Epithelial cell of prostate (primary cell): Measurements from ENCODE around the gene MUC6.
"Not testable (repeated sequence)": the region's sequence is repeated elsewhere in the genome, so short reads cannot be mapped to it uniquely, and the experiment has no call there.

Experiments used
- DNase-seq: peaks from one replicate; pipeline ENCODE4 v3.0.0-alpha.2; 2011; ENCODE audit warnings: low read depth, low spot score
- H3K27ac ChIP-seq: fragments of 450-650 bp; 2 replicates; pipeline ENCODE4 v1.5.1; 2017; ENCODE audit warnings: mild to moderate bottlenecking

Gene MUC6

DNA sequence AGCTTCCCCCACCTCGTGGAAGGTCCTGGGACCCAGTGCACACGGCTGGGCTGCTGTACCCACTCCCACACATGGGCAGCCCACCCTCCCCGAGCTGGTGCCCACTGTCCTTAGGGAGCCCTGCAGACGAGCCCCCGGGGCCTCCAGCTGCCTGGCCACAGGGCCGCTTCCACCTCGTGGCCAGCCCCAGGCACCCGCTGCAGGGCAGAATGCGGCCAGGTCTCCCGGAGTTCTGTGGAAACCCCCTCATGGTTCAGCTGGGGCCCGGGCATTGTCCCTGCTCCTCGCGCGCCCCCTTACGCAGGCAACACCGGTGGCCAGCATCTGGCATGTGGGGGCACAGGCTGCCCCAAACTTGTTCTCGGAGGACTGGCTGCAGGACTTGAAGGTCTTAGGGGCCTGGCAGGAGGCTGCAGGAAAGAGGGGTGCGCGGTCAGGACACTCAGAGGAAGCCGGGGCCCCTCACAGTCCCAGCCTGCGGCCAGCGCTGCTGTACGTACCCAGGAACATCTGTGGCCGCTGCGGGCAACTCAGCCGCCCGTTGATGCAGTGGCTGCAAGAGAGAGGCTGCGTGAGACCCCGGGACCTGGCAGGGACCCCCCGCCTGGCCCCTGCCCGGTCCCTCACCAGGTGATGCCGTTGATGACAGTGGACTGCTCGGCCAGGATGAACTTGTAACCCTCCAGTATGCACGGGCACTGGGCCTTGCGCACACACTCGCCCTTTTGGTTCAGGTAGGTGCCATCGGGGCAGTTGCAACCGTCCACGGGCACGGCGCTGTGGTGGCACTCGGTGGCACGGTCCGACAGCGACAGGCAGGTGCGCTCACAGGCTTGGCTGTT, 9.7 kb downstream of the MUC6 start:
- H3K27ac ChIP-seq: no peak overlapping the region
- DNase-seq: no peak

DNA sequence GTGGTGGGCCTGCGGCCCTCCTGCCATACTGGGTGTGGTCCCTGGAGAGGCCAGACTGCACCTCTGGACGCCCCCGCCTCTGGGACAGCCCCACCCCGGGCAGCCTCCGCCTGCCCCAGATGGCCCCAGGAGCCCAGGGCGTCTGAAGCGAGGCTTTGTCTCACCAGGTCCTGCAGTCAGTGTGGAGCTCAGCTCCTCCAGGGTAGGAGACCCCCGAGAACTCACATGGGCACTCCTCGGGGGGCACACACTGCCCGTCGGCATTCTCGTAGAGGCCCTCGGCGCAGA, 10.4 kb downstream of the MUC6 start:
- no peak for DNase-seq
- no peak overlapping the region for H3K27ac ChIP-seq

DNA sequence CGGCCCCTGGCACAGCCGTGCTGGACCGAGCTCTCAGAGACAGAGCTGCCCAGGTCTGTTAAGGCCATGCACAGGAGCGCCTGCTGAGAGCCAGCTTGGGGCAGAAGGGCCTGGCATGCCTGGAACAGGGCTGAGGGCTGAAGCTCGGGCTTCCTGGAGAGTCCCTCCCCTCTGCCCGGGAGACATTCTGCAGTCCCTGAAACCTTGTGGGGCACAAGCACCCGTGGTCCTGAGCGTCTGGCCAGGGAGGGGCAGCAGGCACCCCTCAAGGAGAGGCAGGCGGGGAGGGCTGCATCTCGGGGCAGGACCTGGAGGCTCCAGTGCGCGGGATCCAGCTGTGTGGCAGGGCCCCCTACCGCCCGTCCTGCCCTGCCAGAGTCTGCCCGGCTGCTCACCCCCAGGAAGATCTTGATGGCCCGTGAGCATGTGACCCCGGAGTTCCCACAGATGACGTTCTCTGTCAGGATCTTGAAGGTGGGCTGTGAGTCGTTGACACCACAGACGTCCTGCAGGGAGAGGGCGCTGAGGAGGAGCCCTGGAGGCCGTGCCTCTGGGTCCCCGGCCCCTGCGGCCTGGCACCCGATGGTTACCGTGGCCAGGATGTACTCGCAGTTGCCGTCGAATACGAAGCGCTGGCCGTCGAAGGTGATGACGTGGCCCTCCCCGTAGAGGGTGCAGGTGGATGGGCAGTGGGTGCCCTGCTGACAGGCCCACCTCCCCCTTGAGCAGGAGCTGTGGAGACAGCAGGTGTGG, 10.9 kb downstream of the MUC6 start:
- no peak for DNase-seq

DNA sequence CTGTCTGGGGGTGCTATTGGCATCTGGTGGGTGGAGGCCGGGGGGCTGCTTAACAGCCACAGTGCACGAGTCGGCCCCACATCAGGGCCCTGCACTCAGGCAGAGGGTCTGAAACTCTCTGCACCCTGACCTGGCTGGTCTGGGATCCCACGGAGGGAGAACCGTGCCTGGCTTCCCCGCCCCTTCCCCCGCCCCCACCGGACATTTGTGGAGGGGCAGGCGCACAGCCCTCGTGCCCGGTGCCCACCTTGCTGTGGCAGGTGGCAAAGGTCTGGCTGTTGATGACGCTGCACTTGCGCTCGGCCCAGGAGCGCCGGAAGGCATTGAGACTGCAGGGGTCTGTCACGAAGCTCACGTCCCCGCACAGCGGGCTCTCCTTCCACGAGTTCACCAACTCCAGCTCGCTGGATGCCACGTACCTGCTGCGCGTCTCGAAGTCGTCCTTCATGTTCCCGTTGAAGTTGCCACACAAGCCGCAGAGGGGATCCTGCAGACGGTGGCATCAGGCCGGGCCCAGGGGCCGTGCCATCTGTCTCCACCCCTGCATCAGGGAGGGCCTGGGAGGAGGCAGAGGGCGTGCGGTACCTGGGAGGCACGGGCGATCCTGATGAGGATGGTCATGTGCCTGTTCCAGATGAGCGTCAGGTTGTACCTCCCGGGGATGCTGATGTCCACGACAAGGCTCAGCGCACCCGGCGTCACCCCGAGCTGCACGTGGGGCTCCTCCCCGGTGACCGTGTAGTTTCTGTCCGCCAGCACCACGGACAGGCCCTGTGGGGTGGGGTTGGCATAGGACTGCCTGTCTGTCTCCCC, 11.7 kb downstream of the MUC6 start:
- DNase-seq: no peak
- H3K27ac ChIP-seq: no peak overlapping the region

More for the DNA sequence above, 10.9 kb downstream of the MUC6 start:
- H3K27ac ChIP-seq: no peak overlapping the region

DNA sequence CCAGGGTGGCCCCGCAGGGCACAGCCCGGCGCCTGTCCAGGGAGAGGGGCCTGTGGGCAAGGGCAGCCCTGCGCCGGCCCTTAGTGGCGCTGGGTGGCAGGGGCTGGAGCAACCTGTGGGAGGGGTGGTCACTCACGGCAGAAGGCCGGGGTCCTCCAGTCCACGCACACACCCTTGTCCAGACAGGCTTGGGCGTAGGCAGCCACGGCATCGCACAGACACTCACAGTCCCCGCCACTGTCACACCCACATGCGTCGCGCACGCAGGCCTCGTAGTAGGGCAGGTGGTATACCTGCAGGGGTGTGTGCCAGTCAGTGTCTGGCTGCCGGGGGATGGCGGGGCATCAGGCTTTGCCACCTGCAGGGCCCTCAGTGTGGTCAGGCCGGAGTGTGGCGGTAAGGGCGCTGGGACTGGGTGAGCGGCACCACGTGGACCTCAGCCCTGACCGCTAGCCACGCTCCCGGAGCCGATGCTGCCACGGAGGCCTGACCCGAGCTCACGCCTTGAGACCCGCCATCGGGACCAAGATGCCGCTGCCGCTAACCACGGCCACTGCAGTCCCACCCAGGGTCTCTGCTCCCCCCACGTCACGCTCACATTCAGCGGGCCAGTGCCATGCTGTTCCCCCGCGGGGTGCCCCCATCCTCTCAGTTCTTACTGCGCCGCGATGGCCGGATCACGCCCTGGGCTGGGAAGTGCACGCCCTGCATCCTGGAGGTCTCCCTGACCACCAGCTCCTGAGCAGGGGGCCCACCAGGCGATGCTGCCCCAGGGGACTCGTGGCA, 12.5 kb downstream of the MUC6 start:
- DNase-seq: no peak
- no peak overlapping the region for H3K27ac ChIP-seq

DNA sequence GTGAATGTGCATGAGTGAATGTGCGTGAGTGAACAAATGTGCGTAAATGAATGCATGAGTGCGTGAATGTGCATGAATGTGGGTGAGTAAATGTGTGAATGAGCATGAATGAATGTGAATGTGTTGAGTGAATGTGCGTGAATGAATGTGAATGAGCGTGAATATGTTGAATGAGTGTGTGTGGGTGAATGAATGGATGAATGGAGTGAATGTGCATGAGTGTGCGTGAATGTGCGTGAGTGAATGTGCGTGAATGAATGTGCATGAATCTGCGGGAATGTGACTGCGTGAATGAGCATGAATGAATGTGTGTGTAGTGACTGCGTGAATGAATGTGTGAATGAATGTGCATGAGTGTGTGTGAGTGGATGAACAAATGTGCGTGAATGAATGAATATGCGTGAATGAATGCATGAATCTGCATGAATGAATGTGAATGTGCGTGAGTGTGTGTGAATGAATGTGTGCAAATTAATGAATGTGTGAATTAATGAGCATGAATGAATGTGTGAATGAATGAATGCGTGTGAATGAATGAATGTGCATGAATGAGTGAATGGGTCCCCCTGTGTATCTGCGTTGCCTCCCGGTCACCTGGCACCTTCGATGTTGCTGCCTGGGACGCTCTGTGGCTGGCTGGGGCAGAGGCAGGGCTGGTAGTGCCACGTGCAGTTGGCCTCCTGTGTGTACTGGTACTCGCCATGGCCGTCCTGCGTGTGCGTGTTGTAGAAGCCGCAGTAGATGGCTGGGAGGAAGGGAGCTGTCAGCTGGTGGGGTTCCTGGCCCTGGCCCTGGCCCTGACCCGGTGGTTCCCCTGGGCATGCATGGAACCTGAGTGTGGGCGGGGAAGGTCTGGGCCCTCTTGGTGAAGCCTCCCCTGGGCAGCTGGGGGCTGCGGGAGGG, 13.4 kb downstream of the MUC6 start:
- no peak overlapping the region for H3K27ac ChIP-seq
- DNase-seq: no peak

DNA sequence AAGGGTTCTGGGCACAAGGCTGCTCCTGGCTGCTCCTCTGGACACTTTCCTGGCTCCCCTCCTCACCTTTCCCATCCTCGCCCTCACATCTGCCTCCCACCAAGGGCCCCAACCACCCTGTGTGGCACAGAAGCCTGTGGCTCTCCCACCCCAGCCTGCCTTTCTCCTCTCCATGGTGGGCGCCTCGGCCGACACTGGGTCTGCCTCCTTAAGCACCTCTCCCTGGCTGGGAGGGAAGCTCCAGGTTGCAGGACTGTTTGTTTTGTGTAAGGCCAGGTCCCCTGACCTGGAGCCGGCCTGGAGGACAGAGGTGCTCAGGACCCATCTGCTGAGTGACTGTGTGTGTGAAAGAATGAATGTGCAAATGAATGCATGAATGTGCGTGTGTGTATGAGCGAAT, 14.1 kb downstream of the MUC6 start:
- DNase-seq: no peak
- no peak overlapping the region for H3K27ac ChIP-seq

DNA sequence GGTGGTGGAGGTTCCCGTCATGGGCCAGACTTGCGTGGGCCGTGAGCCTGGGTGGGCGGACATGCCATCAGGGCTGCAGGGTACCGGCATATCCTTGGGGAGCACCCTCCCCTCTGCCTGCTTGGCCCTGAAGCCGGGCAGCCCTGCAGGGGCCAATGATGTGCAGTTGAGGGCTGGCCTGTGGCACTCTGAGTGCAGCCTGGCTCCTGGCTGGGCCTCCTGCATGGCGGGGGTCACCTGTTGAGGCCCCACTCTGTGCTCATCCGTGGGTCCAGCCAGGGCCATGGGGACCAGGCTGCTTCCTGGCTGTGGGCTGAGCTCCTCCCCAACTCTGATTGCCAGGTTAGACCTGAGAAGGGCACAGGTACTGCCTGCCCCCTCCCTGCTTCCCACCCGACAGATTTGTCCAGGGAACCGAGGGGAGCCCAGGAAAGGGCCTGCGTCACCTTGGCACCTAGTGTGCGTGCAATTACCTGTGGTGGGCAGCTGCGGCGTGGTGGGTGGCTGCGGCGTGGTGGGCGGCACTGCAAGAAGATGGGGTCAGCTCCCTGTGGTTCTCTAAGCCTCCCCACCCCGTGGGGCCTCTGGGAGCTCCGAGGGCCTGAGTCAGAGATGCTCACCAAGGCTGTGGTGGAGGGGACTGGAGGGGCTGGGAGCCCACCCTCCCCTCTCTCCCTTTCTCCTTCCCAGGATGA, 16.2 kb downstream of the MUC6 start:
- DNase-seq: no peak

DNA sequence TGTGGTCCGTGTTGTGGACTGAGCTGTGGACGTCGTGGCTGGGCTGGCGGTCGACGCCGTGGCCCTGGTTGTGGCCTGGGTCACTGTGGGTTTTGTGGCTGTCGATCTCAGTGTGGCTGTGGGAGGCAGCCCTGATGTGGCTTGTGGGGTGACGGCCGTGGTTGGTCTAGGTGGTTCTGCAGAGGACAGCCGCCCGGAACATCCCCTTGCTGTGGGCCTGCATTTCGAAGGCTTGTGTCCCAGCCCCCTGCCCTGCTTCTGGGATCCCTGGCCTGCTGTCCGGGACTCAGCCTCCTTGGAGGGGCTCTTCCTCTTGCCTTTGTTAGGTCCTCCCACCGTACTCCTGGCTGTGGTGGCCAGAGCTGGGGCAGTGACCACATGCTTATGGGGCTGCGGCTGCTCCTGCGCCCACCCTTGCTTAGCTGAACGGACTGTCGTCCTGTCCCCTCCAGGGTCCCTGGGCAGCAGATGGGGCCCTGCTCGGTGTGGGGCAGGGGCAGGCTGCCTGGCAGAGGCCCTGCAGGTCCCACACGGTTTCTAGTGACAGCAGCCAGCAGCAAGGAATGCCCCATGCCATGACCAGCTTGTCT, 17.1 kb downstream of the MUC6 start:
- no peak overlapping the region for H3K27ac ChIP-seq
- no peak for DNase-seq

More for the DNA sequence above, 16.2 kb downstream of the MUC6 start:
- no peak overlapping the region for H3K27ac ChIP-seq

DNA sequence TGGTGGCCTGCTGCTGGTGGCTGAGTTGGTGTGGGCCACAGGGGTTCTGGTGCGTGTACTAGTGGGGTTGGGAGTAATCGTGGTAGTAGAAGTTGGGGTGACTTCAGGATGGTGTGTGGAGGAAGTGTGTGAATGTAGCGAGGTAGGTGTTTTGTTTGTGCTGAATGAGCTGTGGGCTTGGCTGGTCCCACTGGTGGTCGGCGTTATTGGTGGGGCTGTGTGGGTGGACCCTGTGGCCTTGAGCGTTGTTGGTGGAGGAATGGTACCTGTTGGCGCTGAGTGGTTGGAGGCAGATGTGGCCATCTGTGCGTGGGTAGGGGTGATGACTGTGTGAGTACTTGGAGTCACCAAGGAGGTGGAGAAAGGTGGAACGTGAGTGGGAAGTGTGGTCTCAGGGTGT, 18.4 kb downstream of the MUC6 start:
- H3K27ac ChIP-seq: no peak overlapping the region
- DNase-seq: no peak

DNA sequence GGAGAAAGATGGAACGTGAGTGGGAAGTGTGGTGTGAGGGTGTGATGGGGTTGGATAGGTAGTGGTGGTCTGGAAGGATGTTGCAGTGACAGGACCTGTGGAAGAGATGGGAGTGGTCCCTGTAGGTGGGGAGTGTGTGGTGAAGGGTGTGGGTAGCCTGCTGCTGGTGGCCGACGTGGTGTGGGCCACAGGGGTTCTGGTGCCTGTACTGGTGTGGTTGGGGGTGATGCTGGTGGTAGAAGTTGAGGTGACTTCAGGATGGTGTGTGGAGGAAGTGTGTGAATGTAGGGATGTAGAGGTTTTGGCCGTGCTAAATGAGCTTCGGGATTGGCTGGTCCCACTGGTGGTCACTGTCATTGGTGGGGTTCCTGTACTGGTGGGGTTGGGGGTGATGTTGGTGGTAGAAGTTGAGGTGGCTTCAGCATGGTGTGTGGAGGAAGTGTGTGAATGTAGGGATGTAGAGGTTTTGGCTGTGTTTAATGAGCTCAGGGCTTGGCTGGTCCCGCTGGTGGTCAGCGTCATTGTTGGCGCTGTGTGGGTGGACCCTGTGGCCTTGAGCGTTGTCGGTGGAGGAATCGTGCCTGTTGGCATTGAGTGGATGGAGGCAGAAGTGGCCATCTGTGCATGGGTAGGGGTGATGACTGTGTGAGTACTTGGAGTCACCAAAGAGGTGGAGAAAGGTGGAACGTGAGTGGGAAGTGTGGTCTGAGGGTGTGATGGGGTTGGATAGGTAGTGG, 19.1 kb downstream of the MUC6 start:
- no peak overlapping the region for H3K27ac ChIP-seq
- DNase-seq: no peak

DNA sequence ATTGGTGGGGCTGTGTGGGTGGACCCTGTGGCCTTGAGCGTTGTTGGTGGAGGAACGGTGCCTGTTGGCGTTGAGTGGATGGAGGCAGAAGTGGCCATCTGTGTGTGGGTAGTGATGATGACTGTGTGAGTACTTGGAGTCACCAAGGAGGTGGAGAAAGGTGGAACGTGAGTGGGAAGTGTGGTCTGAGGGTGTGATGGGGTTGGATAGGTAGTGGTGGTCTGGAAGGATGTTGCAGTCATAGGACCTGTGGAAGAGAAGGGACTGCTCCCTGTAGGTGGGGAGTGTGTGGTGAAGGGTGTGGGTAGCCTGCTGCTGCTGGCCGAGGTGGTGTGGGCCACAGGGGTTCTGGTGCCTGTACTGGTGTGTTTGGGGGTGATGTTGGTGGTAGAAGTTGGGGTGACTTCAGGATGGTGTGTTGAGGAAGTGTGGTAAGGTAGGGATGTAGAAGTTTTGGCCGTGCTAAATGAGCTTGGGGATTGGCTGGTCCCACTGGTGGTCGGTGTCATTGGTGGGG, 19.9 kb downstream of the MUC6 start:
- DNase-seq, H3K27ac ChIP-seq: not testable (repeated sequence)

DNA sequence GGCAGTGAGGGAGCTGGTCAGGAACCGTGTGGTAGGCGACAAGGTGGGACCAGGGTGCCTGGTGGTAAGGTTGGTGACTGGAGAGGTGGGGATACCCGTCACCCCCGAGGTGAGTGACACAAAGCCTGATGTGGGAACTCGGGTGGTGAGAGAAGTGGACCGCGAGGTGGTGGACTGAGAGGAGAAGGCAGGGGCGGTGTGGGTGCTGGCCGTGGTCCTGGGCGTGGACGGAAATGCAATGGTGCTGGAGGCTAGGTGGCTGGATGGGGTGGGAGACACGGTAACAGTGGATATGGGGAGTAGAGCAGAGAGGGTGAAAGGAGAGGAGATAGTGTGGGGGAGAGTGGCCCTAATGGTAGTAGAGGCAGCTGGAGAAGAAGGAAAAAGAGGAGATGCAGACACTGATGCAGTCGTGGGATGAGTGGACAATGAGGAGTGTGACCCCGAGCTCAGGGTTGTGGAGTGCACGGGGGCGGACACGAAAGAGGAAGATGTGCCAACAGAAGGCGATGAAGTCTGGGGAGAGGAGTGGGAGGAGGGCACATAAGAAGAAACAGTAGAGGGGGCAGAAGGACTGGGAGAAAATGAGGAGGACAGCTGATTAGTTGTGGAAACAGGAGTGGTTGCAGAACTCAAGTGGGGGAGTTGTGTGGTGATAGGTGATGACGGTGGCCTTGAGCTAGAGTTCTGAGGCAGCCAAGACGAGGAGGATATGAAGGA, 20.5 kb downstream of the MUC6 start:
- H3K27ac ChIP-seq: no peak overlapping the region
- DNase-seq: no peak

DNA sequence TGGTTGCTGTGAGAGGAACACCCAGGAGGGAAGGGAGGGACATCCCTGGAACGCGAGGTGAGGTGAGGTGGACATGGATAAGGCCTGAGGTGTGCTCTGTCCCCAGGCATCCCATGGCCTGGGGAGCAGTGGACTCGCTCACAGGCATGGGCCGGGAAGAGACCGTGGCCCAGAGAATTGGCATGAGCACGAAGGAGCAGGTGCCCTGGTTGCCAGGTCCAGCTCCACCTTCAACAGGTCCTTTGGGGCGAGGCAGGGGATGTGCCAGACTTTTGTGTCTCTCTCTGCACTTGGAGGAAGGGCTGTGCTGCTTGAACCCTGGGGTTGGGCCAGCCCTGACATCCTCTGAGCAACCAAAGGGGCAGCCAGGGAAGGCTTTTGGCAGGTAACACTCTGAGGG, 21.5 kb downstream of the MUC6 start:
- H3K27ac ChIP-seq: no peak overlapping the region
- no peak for DNase-seq

DNA sequence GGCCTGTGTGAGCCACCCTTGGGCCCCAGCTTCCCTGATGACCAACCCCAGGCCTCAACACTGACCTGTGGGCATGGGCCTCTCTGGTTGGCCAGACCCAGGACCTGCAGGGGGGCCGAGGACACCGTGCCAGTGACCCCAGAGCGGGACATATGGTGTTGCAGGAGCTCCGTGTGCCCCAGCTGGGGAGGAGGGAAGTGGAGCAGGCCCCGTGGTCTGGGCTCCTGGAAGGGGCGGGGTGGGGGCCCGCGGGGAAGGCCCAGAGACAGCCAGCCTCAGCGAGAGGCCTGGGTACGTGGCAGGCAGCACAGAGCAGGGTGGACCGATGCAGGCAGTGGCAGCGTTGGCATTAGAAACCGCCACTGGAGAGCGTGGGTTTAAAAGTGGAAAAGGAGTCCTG, 22.2 kb downstream of the MUC6 start:
- no peak for DNase-seq
- H3K27ac ChIP-seq: no peak overlapping the region

DNA sequence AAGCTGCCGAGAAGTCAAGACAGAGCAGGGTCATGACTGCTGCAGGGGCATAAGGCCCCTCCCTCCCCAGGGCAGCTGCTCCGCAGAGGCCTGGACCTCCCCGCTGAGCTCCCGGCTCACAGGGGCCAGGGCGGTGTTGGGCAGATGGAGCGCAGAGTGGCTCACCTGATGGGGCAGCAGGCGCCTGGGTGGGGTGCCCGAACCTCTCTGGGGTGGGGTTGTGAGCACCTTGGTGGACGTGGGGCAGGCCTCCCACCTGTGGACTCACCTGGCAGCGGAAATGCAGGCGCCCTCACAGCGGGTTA, 22.9 kb downstream of the MUC6 start:
- no peak for DNase-seq

More for the DNA sequence above, 22.9 kb downstream of the MUC6 start:
- H3K27ac ChIP-seq: no peak overlapping the region
